ENCODE measurements around the gene GLRA2. TPM values are rescaled to one million over a fixed set of nuclear protein-coding genes. Genes with fewer than 3 reads are reported as not detected.

Gene GLRA2
- total RNA-seq, 6 experiments from 2014 or later: not detected

DNA sequence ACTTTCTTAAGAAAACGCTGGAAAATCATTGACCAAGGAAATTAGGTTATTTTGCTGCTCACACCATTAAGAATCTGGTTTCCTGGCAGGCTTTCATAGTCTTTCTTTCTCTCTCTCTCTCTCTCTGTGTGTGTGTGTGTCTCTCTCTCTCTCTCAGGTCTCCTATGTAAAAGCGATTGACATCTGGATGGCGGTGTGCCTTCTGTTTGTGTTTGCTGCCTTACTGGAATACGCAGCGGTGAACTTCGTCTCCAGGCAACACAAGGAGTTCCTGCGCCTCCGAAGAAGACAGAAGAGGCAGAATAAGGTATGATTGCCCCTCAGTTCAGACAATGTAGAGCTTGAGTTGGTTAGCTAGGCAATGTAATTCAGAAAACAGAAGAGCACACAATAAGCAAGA, 161.2 kb downstream of the GLRA2 start:
- Histone ChIP-seq H3K4me1 (no peaks in the 10 kb centered on the region), H3K36me3 (no peaks in the 10 kb centered on the region), H3K4me3 (no peak overlapping the region), H3K9me3 (no peaks in the 10 kb centered on the region), H3K27me3 (no peaks in the 10 kb centered on the region), H3K27ac (no peak overlapping the region)
- ATAC-seq (no peak), DNase-seq (no peak)
- intact Hi-C loops (cut with DNase I): no loop called here
- TF ChIP-seq, protein P1, sequence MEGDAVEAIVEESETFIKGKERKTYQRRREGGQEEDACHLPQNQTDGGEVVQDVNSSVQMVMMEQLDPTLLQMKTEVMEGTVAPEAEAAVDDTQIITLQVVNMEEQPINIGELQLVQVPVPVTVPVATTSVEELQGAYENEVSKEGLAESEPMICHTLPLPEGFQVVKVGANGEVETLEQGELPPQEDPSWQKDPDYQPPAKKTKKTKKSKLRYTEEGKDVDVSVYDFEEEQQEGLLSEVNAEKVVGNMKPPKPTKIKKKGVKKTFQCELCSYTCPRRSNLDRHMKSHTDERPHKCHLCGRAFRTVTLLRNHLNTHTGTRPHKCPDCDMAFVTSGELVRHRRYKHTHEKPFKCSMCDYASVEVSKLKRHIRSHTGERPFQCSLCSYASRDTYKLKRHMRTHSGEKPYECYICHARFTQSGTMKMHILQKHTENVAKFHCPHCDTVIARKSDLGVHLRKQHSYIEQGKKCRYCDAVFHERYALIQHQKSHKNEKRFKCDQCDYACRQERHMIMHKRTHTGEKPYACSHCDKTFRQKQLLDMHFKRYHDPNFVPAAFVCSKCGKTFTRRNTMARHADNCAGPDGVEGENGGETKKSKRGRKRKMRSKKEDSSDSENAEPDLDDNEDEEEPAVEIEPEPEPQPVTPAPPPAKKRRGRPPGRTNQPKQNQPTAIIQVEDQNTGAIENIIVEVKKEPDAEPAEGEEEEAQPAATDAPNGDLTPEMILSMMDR (IDR thresholded peaks at IDR 0.05): no peak
- TF ChIP-seq POLR2A (IDR thresholded peaks at IDR 0.05): no peak
- 63% methylated on average over 8 of the region's 8 CpGs for WGBS (ENCODE audit: insufficient coverage, low coverage, low lambda C conversion rate, missing lambda C conversion rate)

- TF ChIP-seq POLR2A (IDR thresholded peaks at IDR 0.05): no peak
- TF ChIP-seq, protein P1 (IDR thresholded peaks at IDR 0.05): no peak
- DNase-seq: no peak
- Histone ChIP-seq H3K27ac (no peak overlapping the region), H3K27me3 (no peaks in the 10 kb centered on the region), H3K4me3 (no peak overlapping the region), H3K36me3 (no peaks in the 10 kb centered on the region), H3K9me3 (no peaks in the 10 kb centered on the region), H3K4me1 (no peaks in the 10 kb centered on the region)
- 29% methylated on average over 2 of the region's 2 CpGs for WGBS (ENCODE audit: insufficient coverage, low coverage, low lambda C conversion rate, missing lambda C conversion rate)
- no peak for ATAC-seq
- intact Hi-C loops (cut with DNase I): no loop called here
Measured at GRCh38 chrX:14694611-14695010, 165.3 kb downstream of the GLRA2 start.

DNA sequence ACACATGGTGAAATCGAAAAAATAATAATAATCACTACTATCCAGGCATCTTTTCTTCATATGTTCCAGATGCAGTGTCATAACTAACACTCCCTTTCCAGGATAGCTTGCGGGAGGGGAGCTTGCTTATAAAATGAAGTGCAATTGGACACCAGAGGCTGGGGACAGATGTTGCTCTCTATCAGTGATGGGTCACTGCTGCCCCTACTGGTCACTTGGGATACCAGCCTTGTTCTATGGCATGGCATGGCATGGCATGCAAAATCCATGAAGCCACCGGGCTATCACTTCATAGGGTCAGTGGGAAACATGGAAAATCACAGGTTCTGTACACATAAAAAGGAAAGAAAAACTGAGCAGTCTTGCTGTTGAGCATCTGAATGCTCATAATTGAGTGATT, 168.1 kb downstream of the GLRA2 start:
- ATAC-seq (peak in 3 of 4 donors; percentile 56 to 67 (median 57)), DNase-seq (peak in 1 of 3 donors; percentile 24)
- no peak overlapping the region for H3K27ac ChIP-seq
- no peaks in the 10 kb centered on the region for H3K4me1 ChIP-seq
- no peaks in the 10 kb centered on the region for H3K27me3 ChIP-seq
- no peaks in the 10 kb centered on the region for H3K36me3 ChIP-seq
- no peak overlapping the region for H3K4me3 ChIP-seq
- H3K9me3 ChIP-seq: no peaks in the 10 kb centered on the region
- TF ChIP-seq, protein P1 (IDR thresholded peaks at IDR 0.05): peak in 3 of 4 donors; percentile 46 to 57 (median 52)
- TF ChIP-seq POLR2A (IDR thresholded peaks at IDR 0.05): no peak
- WGBS (ENCODE audit: insufficient coverage, low coverage, low lambda C conversion rate, missing lambda C conversion rate): 47% methylated on average over 2 of the region's 3 CpGs
- intact Hi-C loops (cut with DNase I): no loop called here

DNA sequence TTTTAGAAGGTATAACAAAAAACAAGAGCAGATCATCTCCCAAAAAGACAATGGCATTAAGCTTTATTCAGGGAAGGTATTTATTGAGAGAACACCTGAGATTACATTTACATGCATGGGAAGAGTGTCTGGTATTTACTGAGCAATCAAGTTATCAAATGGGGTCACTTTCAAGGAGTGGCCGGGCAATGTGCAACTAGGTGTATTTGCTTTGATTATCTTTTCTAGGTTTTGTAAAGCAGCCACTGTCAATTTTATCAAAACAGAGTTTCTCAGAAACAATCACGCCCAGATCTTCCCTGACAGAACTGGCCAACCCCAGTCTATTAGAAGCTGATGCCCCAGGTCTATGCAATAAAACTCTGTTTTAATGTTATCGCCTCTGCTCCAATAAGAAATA, 169.5 kb downstream of the GLRA2 start:
- no peaks in the 10 kb centered on the region for H3K4me1 ChIP-seq
- H3K4me3 ChIP-seq: no peak overlapping the region
- no peaks in the 10 kb centered on the region for H3K27me3 ChIP-seq
- no peak for DNase-seq
- no peaks in the 10 kb centered on the region for H3K36me3 ChIP-seq
- no peak for ATAC-seq
- intact Hi-C loops (cut with DNase I): no loop called here
- TF ChIP-seq, protein P1 (IDR thresholded peaks at IDR 0.05): no peak
- no peak for TF ChIP-seq POLR2A (IDR thresholded peaks at IDR 0.05)
- H3K27ac ChIP-seq: no peak overlapping the region
- H3K9me3 ChIP-seq: no peaks in the 10 kb centered on the region
- 54% methylated on average over 3 of the region's 3 CpGs for WGBS (ENCODE audit: insufficient coverage, low coverage, low lambda C conversion rate, missing lambda C conversion rate)

- TF ChIP-seq, protein P1 (IDR thresholded peaks at IDR 0.05): no peak
- no peak for TF ChIP-seq POLR2A (IDR thresholded peaks at IDR 0.05)
- no peaks in the 10 kb centered on the region for H3K9me3 ChIP-seq
- H3K27me3 ChIP-seq: no peaks in the 10 kb centered on the region
- H3K4me3 ChIP-seq: no peak overlapping the region
- ATAC-seq: no peak
- no peaks in the 10 kb centered on the region for H3K4me1 ChIP-seq
- DNase-seq: no peak
- 32% methylated on average over 5 of the region's 5 CpGs for WGBS (ENCODE audit: insufficient coverage, low coverage, low lambda C conversion rate, missing lambda C conversion rate)
- H3K36me3 ChIP-seq: no peaks in the 10 kb centered on the region
- intact Hi-C loops (cut with DNase I): no loop called here
- no peak overlapping the region for H3K27ac ChIP-seq
Measured at GRCh38 chrX:14700982-14701381, 171.6 kb downstream of the GLRA2 start.

All from right lobe of liver (tissue), 6 donors.